Kidney (tissue), 14 donors: ENCODE data around the gene PCNX1. TPM values are rescaled to one million over a fixed set of nuclear protein-coding genes. Genes with fewer than 3 reads are reported as not detected.

Experiments used
- DNase-seq, 5 donors: peaks; one replicate each; pipeline ENCODE4 v3.0.0-alpha.2; 2013 to 2020
- FAIRE-seq: peaks from 2 replicates; lab custom pipeline; 2012; peaks lifted over from hg19 to GRCh38; lab: Jason Lieb, UNC
- H3K27ac ChIP-seq, 2 donors: one replicate each; pipeline ENCODE4 v1.7.0; 2013; ENCODE audit warnings: low read depth in 2 of 2, low read length in 2 of 2, inconsistent platforms in 1 of 2
- H3K27me3 ChIP-seq: one replicate; pipeline ENCODE4 v1.7.1; 2013; ENCODE audit warnings: low read length, inconsistent platforms; ENCODE audit not compliant: control insufficient read depth, insufficient read depth
- H3K36me3 ChIP-seq, 3 donors: one replicate each; pipeline versions ENCODE4 v1.7.0 to v1.7.1; 2013; ENCODE audit warnings: low read length in 3 of 3, control low read depth in 1 of 3, inconsistent platforms in 1 of 3; ENCODE audit not compliant: insufficient read depth in 3 of 3, control insufficient read depth in 2 of 3
- H3K4me1 ChIP-seq, 3 donors: one replicate each; pipeline versions ENCODE4 v1.7.0 to v1.7.1; 2013; ENCODE audit warnings: low read length in 3 of 3, inconsistent platforms in 1 of 3, low read depth in 1 of 3; ENCODE audit not compliant: control insufficient read depth in 2 of 3, insufficient read depth in 2 of 3
- H3K4me3 ChIP-seq, 3 donors: one replicate each; pipeline versions ENCODE4 v1.7.0 to v1.8.1; 2013; ENCODE audit warnings: low read length in 3 of 3, control low read depth in 1 of 3, inconsistent platforms in 1 of 3
- H3K9ac ChIP-seq, 3 donors: one replicate each; pipeline versions ENCODE4 v1.7.0 to v1.7.1; 2013; ENCODE audit warnings: low read length in 3 of 3, control low read depth in 1 of 3, inconsistent platforms in 1 of 3
- H3K9me3 ChIP-seq, 3 donors: one replicate each; pipeline versions ENCODE4 v1.7.0 to v1.7.1; 2013; ENCODE audit warnings: low read length in 3 of 3, control low read depth in 1 of 3, inconsistent platforms in 1 of 3; ENCODE audit not compliant: control insufficient read depth in 2 of 3, insufficient read depth in 1 of 3
- CTCF ChIP-seq: IDR thresholded peaks from 3 replicates; pipeline ENCODE4 v1.5.1; 2012; ENCODE audit warnings: mild to moderate bottlenecking, moderate library complexity, borderline replicate concordance; ENCODE audit not compliant: insufficient read depth; ENCODE audit errors: extremely low read depth
- intact Hi-C: fragments of 100-400 bp; cut with DNase I; formaldehyde crosslinking; loops from one replicate; pipeline ENCODE4 v1.11.1; 2022
- polyA plus RNA-seq: library from polyadenylated mRNA; stranded (reverse); fragments of 350-450 nt; fragmentation: Illumina TruSeq; extraction: RNeasy Lipid Tissue Mini Kit (QIAGEN cat#74804); gene quantifications from one replicate; pipeline ENCODE4 v1.2.3, GENCODE V29; 2014; ENCODE audit warnings: low read depth, low replicate concordance; ENCODE audit not compliant: insufficient read depth
- total RNA-seq: library from RNA; stranded (reverse); fragmentation: NEBNext Ultra II Directional; extraction: Animal tissue kit (Norgen Biotek cat#: 25700); gene quantifications from one replicate; pipeline ENCODE4 v1.2.1, GENCODE V29; 2021
- donor health status: control.
- donor health status: control.
- donor health status: control.
- donor health status: control.
- donor health status: control.
- donor health status: DM: yes; HTN: yes; CAD: no.
- donor health status: Normal renal cell carcinoma (clear cell type).

Gene PCNX1
- total and polyA plus RNA-seq, 2 donors from 2014 or later = 16.2 to 55.2 TPM

GRCh38 chr14:70952485-70952884 lies 45.2 kb downstream of the PCNX1 start:
- Histone ChIP-seq H3K4me3 (no peak overlapping the region), H3K9me3 (peaks cover 0 to 4% (median 0%) of the 10 kb centered on the region in 3 donors), H3K27ac (no peak overlapping the region), H3K9ac (no peak overlapping the region), H3K4me1 (peaks cover 0 to 2% (median 2%) of the 10 kb centered on the region in 3 donors), H3K27me3 (no peaks in the 10 kb centered on the region), H3K36me3 (peaks cover 0 to 4% (median 2%) of the 10 kb centered on the region in 3 donors)
- no peak for FAIRE-seq
- intact Hi-C loops = no loop called here
- TF ChIP-seq CTCF = no peak
- no peak for DNase-seq

GRCh38 chr14:70954068-70954467 lies 46.8 kb downstream of the PCNX1 start:
- Histone ChIP-seq H3K27ac (no peak overlapping the region), H3K4me1 (peaks cover 0 to 5% (median 2%) of the 10 kb centered on the region in 3 donors), H3K9ac (no peak overlapping the region), H3K9me3 (no peaks in the 10 kb centered on the region), H3K36me3 (peaks cover 0 to 1% (median 0%) of the 10 kb centered on the region in 3 donors), H3K27me3 (no peaks in the 10 kb centered on the region), H3K4me3 (no peak overlapping the region)
- DNase-seq (no peak), FAIRE-seq (no peak)
- intact Hi-C loops = no loop called here
- TF ChIP-seq CTCF = no peak

GRCh38 chr14:70955543-70956480 lies 48.6 kb downstream of the PCNX1 start:
- TF ChIP-seq CTCF = peak; percentile 62
- intact Hi-C loops = no loop called here
- FAIRE-seq (no peak), DNase-seq (peak in 2 of 5 donors; percentile 12 to 52)
- H3K9me3 ChIP-seq = no peaks in the 10 kb centered on the region
- no peak overlapping the region for H3K9ac ChIP-seq
- no peak overlapping the region for H3K4me3 ChIP-seq
- no peaks in the 10 kb centered on the region for H3K27me3 ChIP-seq
- no peak overlapping the region for H3K27ac ChIP-seq
- no peaks in the 10 kb centered on the region for H3K36me3 ChIP-seq
- peaks cover 0 to 5% (median 2%) of the 10 kb centered on the region in 3 donors for H3K4me1 ChIP-seq
